COLO668 (cell line): ENCODE results near the gene NPDC1.
"Not testable (repeated sequence)": the region's sequence is repeated elsewhere in the genome, so short reads cannot be mapped to it uniquely, and the experiment has no call there.

Experiments used
- DNase-seq: peaks from one replicate; lab custom pipeline; 2025; ENCODE audit not compliant: unreplicated experiment; lab: John Stamatoyannopoulos, UW

The NPDC1 gene

GRCh38 chr9:137075275-137075775 is 29.3 kb upstream of the NPDC1 start:
- DNase-seq: no peak

GRCh38 chr9:137074657-137075274 is 28.8 kb upstream of the NPDC1 start:
- DNase-seq: no peak

- DNase-seq: no peak
Observed at GRCh38 chr9:137073992-137074399, 28.0 kb upstream of the NPDC1 start.

- DNase-seq: no peak
Observed at GRCh38 chr9:137071282-137071681, 25.3 kb upstream of the NPDC1 start.

- peak; percentile 84 for DNase-seq
Observed at GRCh38 chr9:137070906-137071275, 24.9 kb upstream of the NPDC1 start.

GRCh38 chr9:137070201-137070905 is 24.4 kb upstream of the NPDC1 start, which contains the start of gene SAPCD2:
Gene SAPCD2, minus strand, starts transcription at chr9:137070557. Its CDS starts 97 bp downstream, at chr9:137070460.
- DNase-seq: peak; percentile 96

- peak; percentile 66 for DNase-seq
Observed at GRCh38 chr9:137069508-137070091, 23.6 kb upstream of the NPDC1 start.

GRCh38 chr9:137068539-137069507 is 22.8 kb upstream of the NPDC1 start:
- peak; percentile 53 for DNase-seq

GRCh38 chr9:137067860-137068538 is 22.0 kb upstream of the NPDC1 start:
- DNase-seq: peak; percentile 91

- no peak for DNase-seq
Observed at GRCh38 chr9:137066096-137066861, 20.3 kb upstream of the NPDC1 start.

GRCh38 chr9:137065336-137065967 is 19.5 kb upstream of the NPDC1 start:
- DNase-seq: no peak

- DNase-seq: no peak
Observed at GRCh38 chr9:137064880-137065164, 18.8 kb upstream of the NPDC1 start.

- DNase-seq: peak; percentile 58
Observed at GRCh38 chr9:137064027-137064879, 18.3 kb upstream of the NPDC1 start.

- no peak for DNase-seq
Observed at GRCh38 chr9:137063311-137064026, 17.5 kb upstream of the NPDC1 start.

GRCh38 chr9:137062798-137063197 is 16.8 kb upstream of the NPDC1 start:
- not testable (repeated sequence) for DNase-seq

- no peak for DNase-seq
Observed at GRCh38 chr9:137062384-137062783, 16.4 kb upstream of the NPDC1 start.

- DNase-seq: peak; percentile 48
Observed at GRCh38 chr9:137058521-137059234, 12.7 kb upstream of the NPDC1 start.
